Testis (tissue), 2 donors: ENCODE measurements around the gene LRP1B.

Experiments used
- POLR2A ChIP-seq: fragments of 450-650 bp; IDR thresholded peaks from one replicate; pipeline ENCODE4 v1.6.1; 2017; ENCODE audit warnings: antibody characterized with exemption, mild to moderate bottlenecking, moderate library complexity
- TF ChIP-seq, protein P1 (sequence below), 3 experiments: fragments of 450-650 bp in 2 of 3; fragments of 200-600 bp in 1 of 3; sonication (generic) in 1 of 3; IDR thresholded peaks; one replicate each; pipeline ENCODE4 v1.5.1; 2016 to 2019; ENCODE audit warnings: antibody characterized with exemption in 3 of 3, mild to moderate bottlenecking in 2 of 3, moderate library complexity in 1 of 3

DNA sequence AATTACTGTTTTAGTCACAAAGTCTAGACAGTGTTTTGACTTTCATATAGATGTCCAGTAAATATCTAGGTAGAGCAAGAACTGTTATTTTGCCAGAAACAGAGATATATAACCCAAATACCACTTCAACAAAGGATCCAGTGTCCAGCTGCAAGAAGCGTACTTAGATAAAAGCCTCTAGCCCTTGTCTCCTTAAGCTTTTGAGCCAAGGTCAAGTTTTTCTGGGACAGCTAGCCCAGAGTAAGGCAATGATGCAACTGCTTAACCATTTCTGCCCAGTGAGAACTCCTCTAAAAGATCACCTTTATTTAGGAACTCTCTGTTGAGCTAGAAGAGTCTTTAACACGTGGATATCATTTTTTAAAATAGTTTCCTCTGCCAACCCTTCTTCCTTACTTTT lies 1925.7 kb downstream of the LRP1B start:
- TF ChIP-seq, protein P1, sequence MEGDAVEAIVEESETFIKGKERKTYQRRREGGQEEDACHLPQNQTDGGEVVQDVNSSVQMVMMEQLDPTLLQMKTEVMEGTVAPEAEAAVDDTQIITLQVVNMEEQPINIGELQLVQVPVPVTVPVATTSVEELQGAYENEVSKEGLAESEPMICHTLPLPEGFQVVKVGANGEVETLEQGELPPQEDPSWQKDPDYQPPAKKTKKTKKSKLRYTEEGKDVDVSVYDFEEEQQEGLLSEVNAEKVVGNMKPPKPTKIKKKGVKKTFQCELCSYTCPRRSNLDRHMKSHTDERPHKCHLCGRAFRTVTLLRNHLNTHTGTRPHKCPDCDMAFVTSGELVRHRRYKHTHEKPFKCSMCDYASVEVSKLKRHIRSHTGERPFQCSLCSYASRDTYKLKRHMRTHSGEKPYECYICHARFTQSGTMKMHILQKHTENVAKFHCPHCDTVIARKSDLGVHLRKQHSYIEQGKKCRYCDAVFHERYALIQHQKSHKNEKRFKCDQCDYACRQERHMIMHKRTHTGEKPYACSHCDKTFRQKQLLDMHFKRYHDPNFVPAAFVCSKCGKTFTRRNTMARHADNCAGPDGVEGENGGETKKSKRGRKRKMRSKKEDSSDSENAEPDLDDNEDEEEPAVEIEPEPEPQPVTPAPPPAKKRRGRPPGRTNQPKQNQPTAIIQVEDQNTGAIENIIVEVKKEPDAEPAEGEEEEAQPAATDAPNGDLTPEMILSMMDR (IDR thresholded peaks at IDR 0.05) = no peak
- no peak for TF ChIP-seq POLR2A
